ENCODE data around the gene HNRNPUL1. TPM values are rescaled to one million over a fixed set of nuclear protein-coding genes. Genes with fewer than 3 reads are reported as not detected.

Gene HNRNPUL1
- total RNA-seq, 2 donors from 2014 or later: 88.8 to 109 TPM

DNA sequence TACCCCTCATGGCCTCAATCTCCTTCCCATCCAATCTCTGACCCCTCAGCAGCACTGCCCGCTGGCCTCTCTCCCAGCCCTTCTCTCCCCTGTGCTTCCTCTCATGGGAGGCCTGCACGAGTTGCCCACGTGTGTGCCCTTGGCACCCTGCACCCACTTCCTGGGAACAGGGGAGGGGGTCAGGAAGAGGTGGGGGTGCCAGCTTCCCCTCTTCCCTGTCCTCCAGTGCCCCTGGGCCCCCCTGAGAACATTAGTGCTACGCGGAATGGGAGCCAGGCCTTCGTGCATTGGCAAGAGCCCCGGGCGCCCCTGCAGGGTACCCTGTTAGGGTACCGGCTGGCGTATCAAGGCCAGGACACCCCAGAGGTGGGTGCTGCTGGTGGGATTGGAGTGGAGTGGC lies 25.9 kb upstream of the HNRNPUL1 start:
- Histone ChIP-seq H3K27me3 (no peaks in the 10 kb centered on the region), H3K27ac (no peak overlapping the region), H3K9me3 (no peaks in the 10 kb centered on the region), H3K4me3 (no peak overlapping the region), H3K36me3 (peaks cover 72% of the 10 kb centered on the region), H3K4me1 (no peaks in the 10 kb centered on the region)
- DNase-seq (ENCODE audit: low spot score): no peak
- TF ChIP-seq, protein P1, sequence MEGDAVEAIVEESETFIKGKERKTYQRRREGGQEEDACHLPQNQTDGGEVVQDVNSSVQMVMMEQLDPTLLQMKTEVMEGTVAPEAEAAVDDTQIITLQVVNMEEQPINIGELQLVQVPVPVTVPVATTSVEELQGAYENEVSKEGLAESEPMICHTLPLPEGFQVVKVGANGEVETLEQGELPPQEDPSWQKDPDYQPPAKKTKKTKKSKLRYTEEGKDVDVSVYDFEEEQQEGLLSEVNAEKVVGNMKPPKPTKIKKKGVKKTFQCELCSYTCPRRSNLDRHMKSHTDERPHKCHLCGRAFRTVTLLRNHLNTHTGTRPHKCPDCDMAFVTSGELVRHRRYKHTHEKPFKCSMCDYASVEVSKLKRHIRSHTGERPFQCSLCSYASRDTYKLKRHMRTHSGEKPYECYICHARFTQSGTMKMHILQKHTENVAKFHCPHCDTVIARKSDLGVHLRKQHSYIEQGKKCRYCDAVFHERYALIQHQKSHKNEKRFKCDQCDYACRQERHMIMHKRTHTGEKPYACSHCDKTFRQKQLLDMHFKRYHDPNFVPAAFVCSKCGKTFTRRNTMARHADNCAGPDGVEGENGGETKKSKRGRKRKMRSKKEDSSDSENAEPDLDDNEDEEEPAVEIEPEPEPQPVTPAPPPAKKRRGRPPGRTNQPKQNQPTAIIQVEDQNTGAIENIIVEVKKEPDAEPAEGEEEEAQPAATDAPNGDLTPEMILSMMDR (IDR thresholded peaks at IDR 0.05): no peak

DNA sequence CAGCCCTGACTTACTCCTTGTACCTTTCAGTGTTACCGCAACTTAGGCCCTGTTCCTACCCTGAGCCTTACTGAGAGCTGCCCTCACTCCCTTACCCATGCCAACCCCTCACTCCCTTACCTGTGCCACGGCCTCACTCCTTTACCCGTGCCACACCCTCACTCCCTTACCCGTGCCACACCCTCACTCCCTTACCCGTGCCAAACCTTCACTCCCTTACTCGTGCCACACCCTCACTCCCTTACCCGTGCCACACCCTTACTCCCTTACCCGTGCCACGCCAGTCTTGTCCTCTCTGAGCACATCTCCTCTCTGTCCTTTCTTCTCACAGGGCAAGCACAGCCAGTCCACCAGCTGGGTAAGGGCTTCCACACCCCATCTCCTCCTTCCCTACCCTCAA lies 24.8 kb upstream of the HNRNPUL1 start:
- H3K4me3 ChIP-seq: no peak overlapping the region
- no peaks in the 10 kb centered on the region for H3K9me3 ChIP-seq
- H3K36me3 ChIP-seq: peaks cover 71% of the 10 kb centered on the region
- TF ChIP-seq, protein P1 (IDR thresholded peaks at IDR 0.05): no peak
- H3K4me1 ChIP-seq: no peaks in the 10 kb centered on the region
- H3K27ac ChIP-seq: no peak overlapping the region
- no peaks in the 10 kb centered on the region for H3K27me3 ChIP-seq
- no peak for DNase-seq (ENCODE audit: low spot score)

DNA sequence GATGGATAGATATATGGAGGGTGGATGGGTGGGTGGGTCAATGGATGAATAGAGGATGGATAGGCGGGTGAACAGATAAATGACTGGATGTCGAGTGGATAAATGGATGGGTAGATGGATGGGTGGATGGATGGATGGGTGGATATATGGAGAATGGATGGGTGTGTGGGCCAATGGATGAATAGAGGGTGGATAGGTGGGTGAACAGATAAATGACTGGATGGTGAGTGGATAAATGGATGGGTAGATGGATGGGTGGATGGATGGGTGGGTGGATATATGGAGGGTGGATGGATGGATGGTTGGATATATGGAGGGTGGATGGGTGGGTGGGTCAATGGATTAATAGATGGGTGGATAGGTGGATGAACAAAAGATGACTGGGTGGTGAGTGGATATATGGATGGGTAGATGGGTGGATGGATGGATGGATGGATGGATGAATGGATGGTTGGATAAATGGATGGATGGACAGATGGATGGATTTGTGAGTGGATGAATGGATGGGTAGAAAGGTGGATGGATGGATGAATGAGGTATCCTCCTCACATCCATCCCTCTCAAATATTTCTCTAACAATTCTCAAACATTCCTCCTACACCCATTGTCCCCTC lies 24.1 kb upstream of the HNRNPUL1 start:
- Histone ChIP-seq H3K9me3 (no peaks in the 10 kb centered on the region), H3K4me3 (no peak overlapping the region), H3K36me3 (peaks cover 72% of the 10 kb centered on the region), H3K4me1 (no peaks in the 10 kb centered on the region), H3K27me3 (no peaks in the 10 kb centered on the region), H3K27ac (no peak overlapping the region)
- DNase-seq (ENCODE audit: low spot score): no peak
- TF ChIP-seq, protein P1 (IDR thresholded peaks at IDR 0.05): no peak

DNA sequence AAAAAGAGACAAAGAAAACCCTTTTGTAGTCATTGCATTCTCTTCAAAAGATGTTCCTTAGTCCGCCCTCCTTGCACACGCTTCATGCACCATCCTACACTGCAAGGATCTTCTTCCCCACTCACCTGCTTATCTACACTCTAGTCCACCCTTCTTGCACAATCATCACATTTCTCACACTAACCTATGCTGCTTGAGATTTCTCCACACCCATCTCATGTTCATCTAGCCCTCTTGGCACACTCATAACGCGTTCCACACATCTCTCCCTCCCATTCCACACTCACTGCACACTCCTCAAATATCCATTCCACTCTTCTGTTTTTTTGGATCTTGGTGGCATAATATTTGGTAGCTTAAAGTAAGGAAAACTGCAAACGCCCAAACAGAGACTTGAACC lies 22.3 kb upstream of the HNRNPUL1 start:
- Histone ChIP-seq H3K36me3 (peaks cover 70% of the 10 kb centered on the region), H3K4me3 (no peak overlapping the region), H3K4me1 (no peaks in the 10 kb centered on the region), H3K27me3 (no peaks in the 10 kb centered on the region), H3K27ac (no peak overlapping the region), H3K9me3 (no peaks in the 10 kb centered on the region)
- no peak for DNase-seq (ENCODE audit: low spot score)
- TF ChIP-seq, protein P1 (IDR thresholded peaks at IDR 0.05): no peak

DNA sequence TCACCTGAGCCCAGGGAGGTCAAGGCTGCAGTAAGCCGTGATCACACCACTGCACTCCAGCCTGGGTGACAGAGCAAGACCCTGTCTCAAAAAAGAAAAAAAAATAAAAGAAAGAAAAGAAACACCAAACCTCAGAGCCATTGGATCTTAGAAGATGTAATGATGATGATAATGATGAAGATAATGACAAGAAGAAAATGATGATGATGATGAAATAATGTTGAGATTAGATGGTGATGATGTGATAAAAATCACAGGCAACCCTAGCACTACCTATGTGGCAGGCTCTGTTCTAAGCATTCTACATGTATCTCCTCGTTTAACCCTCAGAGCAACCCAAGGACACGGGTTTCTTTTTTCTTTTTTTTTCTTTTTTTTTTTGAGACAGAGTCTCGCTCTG lies 20.1 kb upstream of the HNRNPUL1 start:
- Histone ChIP-seq H3K36me3 (peaks cover 66% of the 10 kb centered on the region), H3K27me3 (no peaks in the 10 kb centered on the region), H3K4me3 (no peak overlapping the region), H3K4me1 (no peaks in the 10 kb centered on the region), H3K9me3 (no peaks in the 10 kb centered on the region), H3K27ac (no peak overlapping the region)
- DNase-seq (ENCODE audit: low spot score): no peak
- TF ChIP-seq, protein P1 (IDR thresholded peaks at IDR 0.05): no peak

DNA sequence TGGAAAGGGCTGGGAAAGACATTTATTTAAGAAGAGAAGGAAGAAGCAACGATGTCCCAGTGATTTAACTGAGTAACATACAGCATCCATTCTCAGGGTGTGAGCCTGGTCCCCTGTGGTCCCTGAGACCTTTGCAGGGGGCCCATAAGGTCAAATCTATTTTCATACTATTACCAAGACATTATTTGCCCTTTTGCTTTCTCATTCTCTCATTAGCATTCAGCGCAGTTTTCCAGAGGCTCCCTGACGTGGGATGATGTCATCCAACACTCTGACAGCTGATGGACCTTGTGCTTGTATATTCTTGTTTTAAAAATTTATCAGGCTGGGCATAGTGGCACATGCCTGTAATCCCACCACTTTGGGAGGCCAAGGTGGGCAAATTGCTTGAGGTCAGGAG lies 18.3 kb upstream of the HNRNPUL1 start:
- H3K27me3 ChIP-seq: no peaks in the 10 kb centered on the region
- H3K27ac ChIP-seq: no peak overlapping the region
- no peak overlapping the region for H3K4me3 ChIP-seq
- TF ChIP-seq, protein P1 (IDR thresholded peaks at IDR 0.05): no peak
- no peaks in the 10 kb centered on the region for H3K9me3 ChIP-seq
- DNase-seq (ENCODE audit: low spot score): no peak
- H3K4me1 ChIP-seq: no peaks in the 10 kb centered on the region
- peaks cover 72% of the 10 kb centered on the region for H3K36me3 ChIP-seq
